B cell (primary cell): Measurements from ENCODE around the gene RUVBL1. TPM values are rescaled to one million over a fixed set of nuclear protein-coding genes. Genes with fewer than 3 reads are reported as not detected.

ENCODE experiments used
- ATAC-seq: fragments of 200-7000 bp; cut with Tn5 transposase; one replicate; pipeline ENCODE4 v1.10.0; 2021; ENCODE audit warnings: low read depth, mild to moderate bottlenecking, moderate number of reproducible peaks, moderate library complexity
- CTCF ChIA-PET: fragments of 350-600 bp; sonication (Branson Sonifier 250); formaldehyde crosslinking; loops from one replicate; lab custom pipeline; 2021; ENCODE audit warnings: antibody characterized with exemption, inconsistent platforms; lab: Charles Lee
- POLR2A ChIA-PET: fragments of 350-600 bp; sonication (Branson Sonifier 250); formaldehyde crosslinking; loops from one replicate; lab custom pipeline; 2021; ENCODE audit warnings: antibody characterized with exemption; lab: Charles Lee
- DNase-seq: peaks from one replicate; pipeline ENCODE4 v3.0.0; 2013
- H2AFZ ChIP-seq: 2 replicates; pipeline ENCODE4 v1.6.1; 2012; ENCODE audit warnings: mild to moderate bottlenecking, low read depth, low read length; ENCODE audit not compliant: insufficient read depth, poor library complexity, severe bottlenecking
- H3K27ac ChIP-seq, 2 donors: 1 replicate in 1 of 2; 2 replicates in 1 of 2; pipeline ENCODE4 v1.5.1; 2012 to 2013; ENCODE audit warnings: low read length in 2 of 2, mild to moderate bottlenecking in 2 of 2, moderate library complexity in 1 of 2
- H3K27me3 ChIP-seq, 4 experiments: fragments of 200-600 bp in 1 of 4; sonication (generic) in 1 of 4; replicated peaks in 1 of 4; 1 replicate in 2 of 4; 2 replicates in 2 of 4; pipeline versions ENCODE4 v1.6.1 to v1.7.0; 2013 to 2016; ENCODE audit warnings: low read length in 3 of 4, mild to moderate bottlenecking in 2 of 4, mixed read lengths in 1 of 4, moderate library complexity in 1 of 4; ENCODE audit not compliant: insufficient read depth in 4 of 4, control insufficient read depth in 3 of 4; ENCODE audit errors: control extremely low read depth in 1 of 4
- H3K36me3 ChIP-seq, 2 experiments: replicated peaks in 1 of 2; 1 replicate in 1 of 2; 2 replicates in 1 of 2; pipeline versions ENCODE4 v1.6.1 to v1.7.1; 2013; ENCODE audit warnings: low read length in 1 of 2; ENCODE audit not compliant: insufficient read depth in 2 of 2, control insufficient read depth in 1 of 2; ENCODE audit errors: control extremely low read depth in 1 of 2, extremely low read depth in 1 of 2
- H3K4me1 ChIP-seq, 2 donors: fragments of 200-600 bp in 1 of 2; sonication (generic) in 1 of 2; 1 replicate in 1 of 2; 2 replicates in 1 of 2; pipeline versions ENCODE4 v1.5.1 to v1.6.1; 2013 to 2017; ENCODE audit warnings: low read length in 2 of 2; ENCODE audit not compliant: control insufficient read depth in 2 of 2, insufficient read depth in 2 of 2
- H3K4me2 ChIP-seq: replicated peaks from 2 replicates; pipeline ENCODE3; 2012; ENCODE audit warnings: mild to moderate bottlenecking, low read depth, low read length; ENCODE audit not compliant: poor library complexity, severe bottlenecking
- H3K4me3 ChIP-seq, 5 experiments: fragments of 200-600 bp in 1 of 5; sonication (generic) in 1 of 5; 1 replicate in 3 of 5; 2 replicates in 2 of 5; pipeline versions ENCODE4 v1.5.1 to v1.7.0; 2011 to 2016; ENCODE audit warnings: low read length in 4 of 5, mild to moderate bottlenecking in 4 of 5, low read depth in 2 of 5, control low read depth in 1 of 5, moderate library complexity in 1 of 5; ENCODE audit not compliant: insufficient read depth in 1 of 5; ENCODE audit errors: control extremely low read depth in 1 of 5, extremely low read depth in 1 of 5
- H3K79me2 ChIP-seq: fragments of 200-600 bp; sonication (generic); one replicate; pipeline ENCODE4 v1.6.0; 2016; ENCODE audit warnings: low read length; ENCODE audit not compliant: control insufficient read depth, insufficient read depth
- H3K9ac ChIP-seq: fragments of 200-600 bp; sonication (generic); 2 replicates; pipeline ENCODE4 v1.6.1; 2017; ENCODE audit warnings: mild to moderate bottlenecking, low read length, moderate library complexity
- H3K9me3 ChIP-seq, 3 donors: one replicate each; pipeline versions ENCODE4 v1.6.1 to v1.7.1; 2013; ENCODE audit warnings: low read length in 2 of 3; ENCODE audit not compliant: control insufficient read depth in 2 of 3, insufficient read depth in 1 of 3; ENCODE audit errors: control extremely low read depth in 1 of 3
- H4K20me1 ChIP-seq: 2 replicates; pipeline ENCODE4 v1.6.0; 2012; ENCODE audit warnings: mild to moderate bottlenecking, low read length; ENCODE audit not compliant: insufficient read depth, control insufficient read depth, poor library complexity, severe bottlenecking
- H3K27ac Mint-ChIP-seq: one replicate; pipeline ENCODE4 v1.8.0; 2021; ENCODE audit warnings: mixed read lengths
- H3K27me3 Mint-ChIP-seq: one replicate; pipeline ENCODE4 v1.8.0; 2021; ENCODE audit warnings: mixed read lengths
- H3K4me1 Mint-ChIP-seq: one replicate; pipeline ENCODE4 v1.8.0; 2021; ENCODE audit warnings: mixed read lengths
- H3K4me3 Mint-ChIP-seq: one replicate; pipeline ENCODE4 v1.8.0; 2021; ENCODE audit warnings: mixed read lengths
- H3K9me3 Mint-ChIP-seq: one replicate; pipeline ENCODE4 v1.8.0; 2022; ENCODE audit warnings: mixed read lengths; ENCODE audit not compliant: insufficient read depth
- EZH2 ChIP-seq: IDR thresholded peaks from 2 replicates; pipeline ENCODE4 v1.6.1; 2012; ENCODE audit warnings: borderline replicate concordance, low read depth, mild to moderate bottlenecking, moderate library complexity, low read length; ENCODE audit not compliant: insufficient read depth, poor library complexity, severe bottlenecking
- WGBS: methylation state at CpG from one replicate; pipeline ENCODE4 v1.1.5; 2013; ENCODE audit warnings: missing lambda C conversion rate; ENCODE audit not compliant: insufficient coverage; 5-methylcytosine and 5-hydroxymethylcytosine counted together
- intact Hi-C: fragments of 100-400 bp; cut with micrococcal nuclease; formaldehyde crosslinking; loops from one replicate; pipeline ENCODE4 v1.10.0; 2022
- polyA plus RNA-seq: library from polyadenylated mRNA; depleted of rRNA; stranded (reverse); fragments of >200 nt; gene quantifications from 2 replicates; pipeline ENCODE4 v1.2.3, GENCODE V29; 2012
- total RNA-seq, 2 donors: library from RNA; stranded (reverse); fragments of 120-200 nt in 1 of 2; gene quantifications; 1 replicate in 1 of 2; 2 replicates in 1 of 2; pipeline versions ENCODE4 v1.2.3 to v1.2.4, GENCODE V29; 2013 to 2022
- TF ChIP-seq, protein P1 (sequence below): fragments of 200-600 bp; IDR thresholded peaks from one replicate; pipeline ENCODE4 v1.8.0; 2022; ENCODE audit warnings: antibody characterized with exemption, mild to moderate bottlenecking

The RUVBL1 gene
- total and polyA plus RNA-seq, 2 donors (not counting 1 experiment from before 2014, with no cell fraction given), result 20.4 to 20.5 TPM

GRCh38 chr3:128146201-128146600, 22.6 kb upstream of the RUVBL1 start:
- Histone ChIP-seq H3K36me3 (no peaks in the 10 kb centered on the region), H3K27me3 (no peaks in the 10 kb centered on the region), H3K9ac (no peak overlapping the region), H4K20me1 (no peaks in the 10 kb centered on the region), H2AFZ (no peak overlapping the region), H3K4me3 (no peak overlapping the region), H3K9me3 (no peaks in the 10 kb centered on the region), H3K27ac (no peak overlapping the region), H3K4me1 (no peaks in the 10 kb centered on the region), H3K79me2 (no peaks in the 10 kb centered on the region), H3K4me2 (no peak overlapping the region)
- POLR2A ChIA-PET, result no interaction called here
- Mint-ChIP-seq H3K27ac (no peak overlapping the region), H3K4me1 (no peaks in the 10 kb centered on the region), H3K27me3 (peaks cover 4% of the 10 kb centered on the region), H3K4me3 (no peak overlapping the region), H3K9me3 (no peaks in the 10 kb centered on the region)
- intact Hi-C loops, result no loop called here
- CTCF ChIA-PET, result no interaction called here
- WGBS, result over 99% methylated on average over 14 of the region's 14 CpGs
- no peak for TF ChIP-seq EZH2
- TF ChIP-seq, protein P1, sequence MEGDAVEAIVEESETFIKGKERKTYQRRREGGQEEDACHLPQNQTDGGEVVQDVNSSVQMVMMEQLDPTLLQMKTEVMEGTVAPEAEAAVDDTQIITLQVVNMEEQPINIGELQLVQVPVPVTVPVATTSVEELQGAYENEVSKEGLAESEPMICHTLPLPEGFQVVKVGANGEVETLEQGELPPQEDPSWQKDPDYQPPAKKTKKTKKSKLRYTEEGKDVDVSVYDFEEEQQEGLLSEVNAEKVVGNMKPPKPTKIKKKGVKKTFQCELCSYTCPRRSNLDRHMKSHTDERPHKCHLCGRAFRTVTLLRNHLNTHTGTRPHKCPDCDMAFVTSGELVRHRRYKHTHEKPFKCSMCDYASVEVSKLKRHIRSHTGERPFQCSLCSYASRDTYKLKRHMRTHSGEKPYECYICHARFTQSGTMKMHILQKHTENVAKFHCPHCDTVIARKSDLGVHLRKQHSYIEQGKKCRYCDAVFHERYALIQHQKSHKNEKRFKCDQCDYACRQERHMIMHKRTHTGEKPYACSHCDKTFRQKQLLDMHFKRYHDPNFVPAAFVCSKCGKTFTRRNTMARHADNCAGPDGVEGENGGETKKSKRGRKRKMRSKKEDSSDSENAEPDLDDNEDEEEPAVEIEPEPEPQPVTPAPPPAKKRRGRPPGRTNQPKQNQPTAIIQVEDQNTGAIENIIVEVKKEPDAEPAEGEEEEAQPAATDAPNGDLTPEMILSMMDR, result no peak
- ATAC-seq, result no peak
- DNase-seq, result no peak

DNA sequence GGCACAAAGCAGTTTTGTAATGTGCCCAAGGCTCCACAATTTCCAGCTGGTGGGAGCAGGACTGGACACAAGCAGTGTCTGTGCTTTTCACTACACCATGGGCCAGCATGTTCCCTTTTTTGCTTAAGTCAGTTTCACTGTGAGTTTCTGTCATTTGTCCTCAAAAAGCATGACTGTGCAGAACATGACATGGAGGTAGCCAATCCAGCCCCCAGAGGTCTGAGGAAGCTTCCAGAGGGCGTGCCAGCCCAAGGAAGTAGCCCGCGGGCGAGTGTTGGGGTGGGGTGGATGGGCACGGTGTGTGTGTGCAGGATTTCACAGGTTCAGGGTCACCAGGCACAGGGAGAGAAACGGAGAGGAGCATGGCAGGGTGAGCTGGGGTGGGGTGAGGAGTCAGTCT, 21.7 kb upstream of the RUVBL1 start:
- Histone ChIP-seq H3K79me2 (no peaks in the 10 kb centered on the region), H4K20me1 (no peaks in the 10 kb centered on the region), H3K9ac (no peak overlapping the region), H3K4me1 (no peaks in the 10 kb centered on the region), H3K27ac (no peak overlapping the region), H3K4me3 (no peak overlapping the region), H3K36me3 (no peaks in the 10 kb centered on the region), H3K9me3 (no peaks in the 10 kb centered on the region), H2AFZ (no peak overlapping the region), H3K27me3 (no peaks in the 10 kb centered on the region), H3K4me2 (no peak overlapping the region)
- no peak overlapping the region for H3K4me3 Mint-ChIP-seq
- no peak overlapping the region for H3K27ac Mint-ChIP-seq
- DNase-seq (no peak), ATAC-seq (no peak)
- ChIA-PET CTCF (interaction anchor here (2.1 kb wide), 1 partner anchor 12 kb away, joined by 7 read pairs; no protein-coding TSS in a partner anchor), POLR2A (no interaction called here)
- WGBS, result 23% methylated on average over 6 of the region's 6 CpGs
- TF ChIP-seq, protein P1, result no peak
- no peak for TF ChIP-seq EZH2
- intact Hi-C loops, result no loop called here
- H3K27me3 Mint-ChIP-seq, result peaks cover 4% of the 10 kb centered on the region
- H3K4me1 Mint-ChIP-seq, result no peaks in the 10 kb centered on the region
- H3K9me3 Mint-ChIP-seq, result no peaks in the 10 kb centered on the region
